NCI-H2081 (cell line): Measurements from ENCODE around the gene MVD.

Experiments
- DNase-seq, 2 experiments: peaks; one replicate each; lab custom pipeline; 2025; lab: John Stamatoyannopoulos, UW

MVD gene

GRCh38 chr16:88640498-88641247 is 22.2 kb downstream of the MVD start:
- no peak for DNase-seq

- no peak for DNase-seq
These were observed 22.8 kb downstream of the MVD start for GRCh38 chr16:88640039-88640495.

- DNase-seq, result no peak
These were observed 23.5 kb downstream of the MVD start for GRCh38 chr16:88639231-88640038.

- peak; percentile 47 to 78 for DNase-seq
These were observed 24.3 kb downstream of the MVD start, which contains the start of gene IL17C for GRCh38 chr16:88638323-88639230. IL17C (plus strand) TSS chr16:88638572; CDS start chr16:88638642, 70 bp downstream.

- no peak for DNase-seq
These were observed 26.2 kb downstream of the MVD start for GRCh38 chr16:88636488-88637265.

GRCh38 chr16:88635671-88636319 is 27.1 kb downstream of the MVD start:
- DNase-seq, result peak in 1 of 2 experiments; percentile 27

GRCh38 chr16:88634994-88635670 is 27.8 kb downstream of the MVD start:
- DNase-seq, result no peak

GRCh38 chr16:88634141-88634993 is 28.5 kb downstream of the MVD start:
- no peak for DNase-seq

- DNase-seq, result peak in 1 of 2 experiments; percentile 10
These were observed 29.2 kb downstream of the MVD start for GRCh38 chr16:88633684-88634140.

- DNase-seq, result no peak
These were observed 30.3 kb downstream of the MVD start for GRCh38 chr16:88632587-88632930.

GRCh38 chr16:88631920-88632586 is 30.8 kb downstream of the MVD start:
- no peak for DNase-seq

GRCh38 chr16:88631384-88631783 is 31.5 kb downstream of the MVD start:
- no peak for DNase-seq

GRCh38 chr16:88630941-88631340 is 31.9 kb downstream of the MVD start:
- no peak for DNase-seq

- DNase-seq, result no peak
These were observed 32.5 kb downstream of the MVD start for GRCh38 chr16:88630433-88630832.

GRCh38 chr16:88629835-88630234 is 33.1 kb downstream of the MVD start:
- no peak for DNase-seq

GRCh38 chr16:88628512-88628974 is 34.3 kb downstream of the MVD start:
- DNase-seq, result no peak

- DNase-seq, result no peak
These were observed 35.1 kb downstream of the MVD start for GRCh38 chr16:88627531-88628411.
